ENCODE results near the gene SLC26A9. TPM values are rescaled to one million over a fixed set of nuclear protein-coding genes. Genes with fewer than 3 reads are reported as not detected.

SLC26A9 gene
- total RNA-seq, 2 donors from 2014 or later = not detected

GRCh38 chr1:205923651-205924459, 19.4 kb downstream of the SLC26A9 start:
- H3K27me3 Mint-ChIP-seq = peaks cover 25% of the 10 kb centered on the region
- H3K4me3 Mint-ChIP-seq = no peak overlapping the region
- H3K27ac Mint-ChIP-seq = no peak overlapping the region
- no peaks in the 10 kb centered on the region for H3K9me3 ChIP-seq (ENCODE audit: control insufficient read depth, low read length, poor library complexity, severe bottlenecking)
- H3K36me3 Mint-ChIP-seq (ENCODE audit: low read depth) = no peaks in the 10 kb centered on the region
- no peak for DNase-seq
- no peak for ATAC-seq
- no peaks in the 10 kb centered on the region for H3K4me1 Mint-ChIP-seq

DNA sequence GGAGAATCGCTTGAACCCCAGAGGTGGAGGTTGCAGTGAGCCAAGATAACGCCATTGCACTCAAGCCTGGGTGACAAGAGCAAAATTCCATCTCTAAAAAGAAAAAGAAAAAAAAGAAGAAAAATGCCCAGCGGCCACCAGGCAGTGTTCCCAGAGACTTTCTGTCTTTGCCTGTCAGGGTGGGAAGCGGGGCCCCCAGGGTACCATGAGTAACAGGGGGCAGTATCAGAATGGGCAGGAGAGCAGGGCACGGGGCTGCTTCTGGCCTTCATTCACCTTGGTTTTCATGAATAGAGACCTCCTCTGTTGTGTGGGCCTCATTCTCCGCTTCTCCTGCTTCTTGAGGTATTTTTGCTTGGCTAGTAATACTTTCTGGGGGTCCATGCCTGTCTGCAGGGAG, 20.4 kb downstream of the SLC26A9 start:
- DNase-seq = no peak
- Mint-ChIP-seq H3K4me3 (no peak overlapping the region), H3K4me1 (no peaks in the 10 kb centered on the region), H3K36me3 (ENCODE audit: low read depth) (no peaks in the 10 kb centered on the region), H3K27ac (no peak overlapping the region), H3K27me3 (peaks cover 21% of the 10 kb centered on the region)
- no peak for ATAC-seq
- no peaks in the 10 kb centered on the region for H3K9me3 ChIP-seq (ENCODE audit: control insufficient read depth, low read length, poor library complexity, severe bottlenecking)

- no peaks in the 10 kb centered on the region for H3K36me3 Mint-ChIP-seq (ENCODE audit: low read depth)
- ATAC-seq = no peak
- no peak overlapping the region for H3K4me3 Mint-ChIP-seq
- no peak overlapping the region for H3K27ac Mint-ChIP-seq
- no peak for DNase-seq
- peaks cover 23% of the 10 kb centered on the region for H3K27me3 Mint-ChIP-seq
- no peaks in the 10 kb centered on the region for H3K9me3 ChIP-seq (ENCODE audit: control insufficient read depth, low read length, poor library complexity, severe bottlenecking)
- H3K4me1 Mint-ChIP-seq = no peaks in the 10 kb centered on the region
Measured at GRCh38 chr1:205922314-205922713, 20.9 kb downstream of the SLC26A9 start.

GRCh38 chr1:205921570-205921909, 21.7 kb downstream of the SLC26A9 start:
- peaks cover 18% of the 10 kb centered on the region for H3K27me3 Mint-ChIP-seq
- no peaks in the 10 kb centered on the region for H3K4me1 Mint-ChIP-seq
- H3K27ac Mint-ChIP-seq = no peak overlapping the region
- H3K9me3 ChIP-seq (ENCODE audit: control insufficient read depth, low read length, poor library complexity, severe bottlenecking) = no peaks in the 10 kb centered on the region
- no peak for DNase-seq
- H3K36me3 Mint-ChIP-seq (ENCODE audit: low read depth) = no peaks in the 10 kb centered on the region
- ATAC-seq = no peak
- no peak overlapping the region for H3K4me3 Mint-ChIP-seq

DNA sequence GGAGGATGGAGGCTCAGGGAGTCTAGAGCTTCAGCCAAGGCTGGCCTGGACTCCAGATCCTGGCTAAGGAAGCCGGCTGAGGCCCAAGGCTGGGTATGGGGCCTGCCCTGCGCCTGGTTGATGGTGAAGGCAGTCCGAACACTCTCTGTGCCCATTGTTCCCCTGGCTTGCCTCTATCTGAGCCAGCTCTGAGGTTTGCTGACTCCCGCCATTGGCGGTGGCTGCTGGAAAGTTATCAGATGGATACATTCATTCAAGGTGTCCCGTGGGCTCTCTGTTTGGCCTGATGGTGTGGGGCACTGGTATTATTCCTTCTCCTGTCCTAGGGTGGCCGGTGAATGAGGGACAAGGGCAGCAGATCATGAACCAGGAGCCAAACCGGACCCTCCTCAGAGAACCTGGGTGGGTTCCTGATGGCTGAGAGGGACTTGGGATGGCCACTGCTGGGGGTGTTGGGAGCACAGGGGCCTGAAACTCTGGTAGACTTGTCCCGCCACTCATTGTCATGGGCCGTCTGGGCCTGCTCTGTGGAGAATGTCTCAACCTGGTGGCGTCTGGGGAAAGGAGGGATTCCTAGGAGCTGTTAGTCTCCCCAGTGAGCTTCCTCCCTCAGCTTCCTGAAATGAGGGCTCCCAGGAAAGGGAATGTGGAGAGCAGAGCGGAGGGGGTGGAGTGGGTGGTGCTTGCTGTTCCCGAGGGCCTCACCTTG, 22.2 kb downstream of the SLC26A9 start:
- DNase-seq = no peak
- H3K4me1 Mint-ChIP-seq = no peaks in the 10 kb centered on the region

DNA sequence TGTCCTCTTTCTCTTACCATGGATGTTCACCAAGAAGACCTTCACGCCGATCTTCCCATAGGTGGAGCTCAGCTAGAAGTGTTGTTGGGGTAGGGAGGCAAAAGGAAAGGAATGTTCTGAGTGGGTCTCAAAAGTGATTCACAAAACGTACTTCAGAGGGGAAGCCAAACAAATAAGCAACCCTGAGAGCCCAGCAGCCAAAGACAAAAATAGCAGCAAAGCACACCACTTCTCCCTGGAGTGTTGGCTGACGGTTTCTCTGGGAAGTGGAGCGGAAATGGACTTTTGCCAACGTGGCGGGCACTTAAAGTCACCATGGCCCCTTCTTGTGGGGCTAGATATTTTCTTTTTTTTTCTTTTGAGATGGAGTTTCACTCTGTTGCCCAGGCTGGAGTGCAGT, 23.1 kb downstream of the SLC26A9 start:
- Mint-ChIP-seq H3K4me3 (no peak overlapping the region), H3K27me3 (peaks cover 24% of the 10 kb centered on the region), H3K27ac (no peak overlapping the region), H3K36me3 (ENCODE audit: low read depth) (no peaks in the 10 kb centered on the region), H3K4me1 (no peaks in the 10 kb centered on the region)
- H3K9me3 ChIP-seq (ENCODE audit: control insufficient read depth, low read length, poor library complexity, severe bottlenecking) = no peaks in the 10 kb centered on the region
- DNase-seq (no peak), ATAC-seq (no peak)

More for the DNA sequence above, 22.2 kb downstream of the SLC26A9 start:
- Mint-ChIP-seq H3K27ac (no peak overlapping the region), H3K36me3 (ENCODE audit: low read depth) (no peaks in the 10 kb centered on the region), H3K27me3 (peaks cover 22% of the 10 kb centered on the region), H3K4me3 (no peak overlapping the region)
- no peaks in the 10 kb centered on the region for H3K9me3 ChIP-seq (ENCODE audit: control insufficient read depth, low read length, poor library complexity, severe bottlenecking)
- ATAC-seq = no peak

DNA sequence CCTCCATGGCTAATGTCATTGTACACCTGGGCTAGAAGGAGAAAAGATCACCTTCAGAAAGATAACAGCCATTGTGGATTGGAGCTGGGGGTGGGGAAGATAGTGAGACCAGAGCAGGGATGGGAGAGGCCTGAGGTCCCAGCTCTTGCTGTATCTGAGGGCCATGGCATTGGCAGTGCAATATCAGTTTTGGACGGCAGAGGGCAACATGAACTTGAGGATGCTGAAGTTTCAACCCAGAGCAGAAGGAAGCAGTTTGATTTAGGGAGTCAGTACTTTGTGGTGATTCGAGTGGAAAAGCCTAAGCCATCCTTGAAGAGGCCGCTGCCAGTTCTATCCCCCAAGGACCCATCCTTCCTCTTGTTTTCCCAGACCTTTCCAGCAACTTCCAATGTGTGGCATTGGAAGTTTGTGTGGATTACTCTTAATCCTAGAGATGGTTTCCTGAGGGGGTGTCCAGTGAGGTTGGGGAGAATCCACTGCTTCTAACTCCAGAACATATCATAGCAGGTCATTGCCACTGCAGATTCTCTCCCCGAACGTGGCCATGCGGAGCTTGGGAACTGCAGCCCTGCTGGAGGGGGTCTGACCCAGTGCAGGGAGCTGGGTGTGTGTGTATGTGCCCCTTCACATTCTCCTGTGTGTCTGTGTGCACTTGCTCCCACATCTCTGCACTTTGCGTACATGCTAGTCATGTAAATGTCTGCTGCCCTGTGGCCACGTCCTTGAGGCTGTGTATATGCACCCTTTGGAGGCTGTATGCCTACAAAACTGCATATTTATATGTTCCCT, 24.1 kb downstream of the SLC26A9 start:
- no peak overlapping the region for H3K27ac Mint-ChIP-seq
- no peaks in the 10 kb centered on the region for H3K9me3 ChIP-seq (ENCODE audit: control insufficient read depth, low read length, poor library complexity, severe bottlenecking)
- no peaks in the 10 kb centered on the region for H3K4me1 Mint-ChIP-seq
- no peak overlapping the region for H3K4me3 Mint-ChIP-seq
- peaks cover 34% of the 10 kb centered on the region for H3K27me3 Mint-ChIP-seq
- H3K36me3 Mint-ChIP-seq (ENCODE audit: low read depth) = no peaks in the 10 kb centered on the region
- ATAC-seq (peak; percentile 79), DNase-seq (peak; percentile 28 to 60 (median 35))

DNA sequence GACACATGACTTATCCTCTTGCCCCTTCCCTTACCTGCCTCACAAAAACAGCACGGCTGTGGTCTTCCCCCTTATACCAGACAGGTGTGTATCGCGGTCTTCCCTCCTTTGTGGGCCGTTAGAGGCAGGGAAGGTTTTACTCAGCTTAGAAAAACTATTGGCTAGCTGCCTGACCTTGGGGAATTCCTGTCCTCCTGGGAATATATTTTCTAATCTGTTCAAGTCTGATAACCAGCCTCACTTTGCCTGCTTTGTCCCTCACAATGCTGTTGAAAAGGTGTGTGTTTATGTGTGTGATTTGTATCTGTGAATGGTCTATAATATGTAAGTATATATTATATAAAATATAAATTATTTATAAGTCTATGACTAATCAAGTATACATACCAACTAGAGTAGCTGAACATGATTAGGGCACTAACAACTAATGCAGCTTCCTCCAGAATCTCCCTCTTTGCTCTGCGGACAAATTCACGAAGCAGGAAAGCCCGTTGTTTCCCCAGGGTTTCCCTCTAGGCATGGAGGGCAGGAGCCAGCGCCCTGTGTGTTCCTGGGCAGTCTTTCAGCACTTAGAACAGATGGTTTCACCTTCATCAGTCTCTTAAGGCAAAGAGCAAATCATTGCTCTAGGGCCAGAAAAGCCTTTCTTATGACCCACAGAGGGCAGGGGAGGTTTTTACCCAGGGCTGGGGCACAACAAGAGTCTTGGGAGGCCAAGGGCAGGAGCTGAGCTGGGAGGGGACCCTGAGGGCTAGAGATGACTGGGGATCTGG, 25.6 kb downstream of the SLC26A9 start:
- Mint-ChIP-seq H3K36me3 (ENCODE audit: low read depth) (no peaks in the 10 kb centered on the region), H3K4me1 (no peaks in the 10 kb centered on the region), H3K27ac (no peak overlapping the region), H3K27me3 (peaks cover 40% of the 10 kb centered on the region), H3K4me3 (no peak overlapping the region)
- DNase-seq = no peak
- ATAC-seq = no peak
- H3K9me3 ChIP-seq (ENCODE audit: control insufficient read depth, low read length, poor library complexity, severe bottlenecking) = no peaks in the 10 kb centered on the region

DNA sequence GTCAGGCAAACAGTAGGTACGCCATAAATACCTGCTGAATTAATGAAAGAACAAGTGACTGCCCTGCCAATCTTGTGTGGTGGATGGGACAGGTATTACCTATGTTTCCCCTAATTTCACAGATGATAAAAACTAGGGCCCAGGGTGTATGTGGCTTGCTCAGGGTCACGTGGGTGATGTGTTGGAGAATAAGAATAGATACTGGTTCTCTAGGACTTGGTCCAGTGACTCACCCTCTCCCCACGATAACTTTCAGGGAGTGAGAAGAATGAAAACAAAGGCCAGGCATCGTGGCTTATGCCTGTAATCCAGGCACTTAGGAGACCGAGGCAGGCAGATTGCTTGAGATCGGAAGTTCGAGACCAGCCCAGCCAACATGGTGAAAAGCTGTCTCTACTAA, 26.7 kb downstream of the SLC26A9 start:
- H3K4me3 Mint-ChIP-seq = no peak overlapping the region
- no peaks in the 10 kb centered on the region for H3K9me3 ChIP-seq (ENCODE audit: control insufficient read depth, low read length, poor library complexity, severe bottlenecking)
- H3K4me1 Mint-ChIP-seq = no peaks in the 10 kb centered on the region
- ATAC-seq (no peak), DNase-seq (no peak)
- no peak overlapping the region for H3K27ac Mint-ChIP-seq
- peaks cover 44% of the 10 kb centered on the region for H3K27me3 Mint-ChIP-seq
- no peaks in the 10 kb centered on the region for H3K36me3 Mint-ChIP-seq (ENCODE audit: low read depth)

DNA sequence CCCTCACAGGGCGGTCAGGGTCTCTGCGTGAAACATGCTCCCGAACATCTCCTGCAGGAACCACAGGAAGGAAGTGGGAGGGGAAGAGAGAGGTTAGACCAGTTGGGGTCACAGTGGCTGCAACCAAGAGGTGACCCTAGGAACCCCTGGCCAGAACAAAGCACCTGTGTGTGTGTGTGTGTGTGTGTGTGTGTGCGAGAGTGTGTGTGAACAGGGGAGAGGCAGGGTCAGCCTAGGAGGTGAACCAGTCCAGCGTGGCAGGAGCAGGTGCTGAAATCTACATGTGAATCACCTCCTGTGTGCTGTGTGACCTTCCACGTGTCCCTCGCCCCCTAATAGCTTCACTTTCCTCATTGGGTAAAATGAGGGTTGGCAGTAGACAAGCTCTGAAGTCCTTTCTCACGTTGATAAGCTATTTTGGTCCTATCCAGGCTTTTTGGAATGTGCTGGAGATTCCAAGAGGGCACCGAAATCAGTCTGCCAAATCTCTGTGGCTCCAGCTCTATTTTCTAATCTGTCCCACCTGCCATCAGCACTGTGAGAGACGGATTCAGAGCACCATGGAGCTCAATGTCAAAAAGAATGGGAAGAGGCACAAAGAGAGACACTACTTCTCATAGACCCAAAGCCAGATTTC, 27.8 kb downstream of the SLC26A9 start:
- no peak for DNase-seq

DNA sequence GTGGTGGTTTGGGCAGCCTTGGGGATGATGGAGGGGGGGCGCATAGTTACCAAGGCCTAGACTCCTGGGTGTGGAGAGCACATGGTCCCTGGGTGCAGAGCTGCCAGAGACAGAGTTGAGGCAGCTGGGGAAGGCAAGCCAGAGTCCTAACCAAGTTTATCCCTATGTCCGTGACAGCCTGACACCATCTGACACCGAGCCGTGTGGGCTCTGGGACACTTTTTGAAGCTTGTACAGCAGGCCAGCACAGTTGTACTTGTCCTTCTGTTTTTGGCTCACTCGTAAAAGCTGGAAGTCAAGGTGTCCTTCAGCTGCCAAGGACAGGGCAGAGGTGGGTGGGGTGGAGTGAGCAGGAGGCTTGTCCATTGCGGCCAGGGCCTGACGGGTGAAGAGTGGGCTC, 28.5 kb downstream of the SLC26A9 start:
- Mint-ChIP-seq H3K4me3 (no peak overlapping the region), H3K4me1 (no peaks in the 10 kb centered on the region), H3K27ac (no peak overlapping the region), H3K36me3 (ENCODE audit: low read depth) (no peaks in the 10 kb centered on the region), H3K27me3 (peaks cover 38% of the 10 kb centered on the region)
- DNase-seq (no peak), ATAC-seq (no peak)
- H3K9me3 ChIP-seq (ENCODE audit: control insufficient read depth, low read length, poor library complexity, severe bottlenecking) = no peaks in the 10 kb centered on the region

More for the DNA sequence above, 27.8 kb downstream of the SLC26A9 start:
- ATAC-seq = no peak
- H3K27me3 Mint-ChIP-seq = peaks cover 38% of the 10 kb centered on the region
- no peaks in the 10 kb centered on the region for H3K9me3 ChIP-seq (ENCODE audit: control insufficient read depth, low read length, poor library complexity, severe bottlenecking)
- no peak overlapping the region for H3K4me3 Mint-ChIP-seq
- H3K4me1 Mint-ChIP-seq = no peaks in the 10 kb centered on the region
- H3K27ac Mint-ChIP-seq = no peak overlapping the region
- H3K36me3 Mint-ChIP-seq (ENCODE audit: low read depth) = no peaks in the 10 kb centered on the region

- Mint-ChIP-seq H3K36me3 (ENCODE audit: low read depth) (no peaks in the 10 kb centered on the region), H3K27me3 (peaks cover 44% of the 10 kb centered on the region), H3K4me1 (no peaks in the 10 kb centered on the region), H3K27ac (no peak overlapping the region), H3K4me3 (no peak overlapping the region)
- DNase-seq (no peak), ATAC-seq (no peak)
- H3K9me3 ChIP-seq (ENCODE audit: control insufficient read depth, low read length, poor library complexity, severe bottlenecking) = no peaks in the 10 kb centered on the region
Measured at GRCh38 chr1:205914155-205914507, 29.1 kb downstream of the SLC26A9 start.

Data from T-helper 17 cell (primary cell).